GM19239 (cell line): ENCODE results near the gene PCNX2.

Source experiments
- DNase-seq: peaks from one replicate; pipeline ENCODE4 v3.0.0; 2011; ENCODE audit warnings: low spot score; ENCODE audit not compliant: insufficient read length
- FAIRE-seq: peaks from 2 replicates; lab custom pipeline; 2011; peaks lifted over from hg19 to GRCh38; lab: Jason Lieb, UNC

The PCNX2 gene

GRCh38 chr1:233261695-233262094, 33.8 kb downstream of the PCNX2 start:
- FAIRE-seq: no peak
- no peak for DNase-seq

- DNase-seq (peak; percentile 29), FAIRE-seq (peak; percentile 89)
Measured at GRCh38 chr1:233261206-233261605, 34.3 kb downstream of the PCNX2 start.

DNA sequence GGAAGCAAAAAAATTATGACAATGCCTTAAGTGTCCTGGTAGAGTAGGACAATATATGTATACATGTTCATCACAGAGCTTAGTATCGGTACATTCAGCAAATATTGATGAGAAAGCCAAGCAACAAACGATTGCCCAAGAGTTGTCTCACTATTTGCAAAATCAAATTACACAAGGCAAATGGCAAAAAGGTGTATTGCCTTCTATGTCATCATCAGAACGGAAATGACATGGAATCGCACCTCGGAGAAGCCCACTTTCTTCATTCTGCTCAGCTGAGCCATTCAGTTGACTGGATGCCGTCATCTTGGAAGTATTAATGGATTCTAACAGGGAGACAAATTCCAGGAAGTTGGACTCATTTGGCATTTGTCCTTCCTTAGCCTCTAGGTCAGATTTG, 37.7 kb downstream of the PCNX2 start:
- FAIRE-seq (no peak), DNase-seq (no peak)

DNA sequence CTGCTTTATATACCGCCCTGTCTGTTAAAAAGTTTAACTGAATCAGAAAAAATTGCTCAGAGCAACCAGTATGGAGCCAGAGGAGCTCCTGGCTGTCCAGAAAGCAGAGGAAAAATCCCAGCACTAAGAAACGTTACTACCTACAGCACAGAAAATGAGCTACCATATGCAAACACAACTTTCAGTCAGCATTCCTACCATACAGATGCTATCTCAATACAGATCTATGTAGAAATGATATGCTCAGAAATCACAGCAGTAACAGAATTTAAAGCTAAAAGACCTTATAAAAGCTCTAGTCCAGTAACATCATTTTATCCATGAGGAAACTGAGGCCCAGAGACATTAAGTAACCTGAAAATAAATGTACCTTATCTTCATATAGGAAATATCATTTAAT, 38.7 kb downstream of the PCNX2 start:
- FAIRE-seq (no peak), DNase-seq (no peak)

GRCh38 chr1:233256191-233256590, 39.3 kb downstream of the PCNX2 start:
- no peak for DNase-seq
- FAIRE-seq: no peak

GRCh38 chr1:233255145-233255544, 40.4 kb downstream of the PCNX2 start:
- DNase-seq (no peak), FAIRE-seq (no peak)

GRCh38 chr1:233253832-233254331, 41.6 kb downstream of the PCNX2 start:
- DNase-seq (no peak), FAIRE-seq (no peak)

GRCh38 chr1:233253231-233253831, 42.2 kb downstream of the PCNX2 start:
- DNase-seq (no peak), FAIRE-seq (no peak)

- no peak for FAIRE-seq
Measured at GRCh38 chr1:233252441-233252840, 43.1 kb downstream of the PCNX2 start.

GRCh38 chr1:233251201-233251720, 44.3 kb downstream of the PCNX2 start:
- no peak for FAIRE-seq
- no peak for DNase-seq

More at GRCh38 chr1:233252441-233252840, 43.1 kb downstream of the PCNX2 start:
- DNase-seq: no peak

GRCh38 chr1:233248014-233248413, 47.5 kb downstream of the PCNX2 start:
- FAIRE-seq: no peak

GRCh38 chr1:233246965-233247364, 48.6 kb downstream of the PCNX2 start:
- DNase-seq: no peak
- FAIRE-seq: no peak

More at GRCh38 chr1:233248014-233248413, 47.5 kb downstream of the PCNX2 start:
- no peak for DNase-seq

DNA sequence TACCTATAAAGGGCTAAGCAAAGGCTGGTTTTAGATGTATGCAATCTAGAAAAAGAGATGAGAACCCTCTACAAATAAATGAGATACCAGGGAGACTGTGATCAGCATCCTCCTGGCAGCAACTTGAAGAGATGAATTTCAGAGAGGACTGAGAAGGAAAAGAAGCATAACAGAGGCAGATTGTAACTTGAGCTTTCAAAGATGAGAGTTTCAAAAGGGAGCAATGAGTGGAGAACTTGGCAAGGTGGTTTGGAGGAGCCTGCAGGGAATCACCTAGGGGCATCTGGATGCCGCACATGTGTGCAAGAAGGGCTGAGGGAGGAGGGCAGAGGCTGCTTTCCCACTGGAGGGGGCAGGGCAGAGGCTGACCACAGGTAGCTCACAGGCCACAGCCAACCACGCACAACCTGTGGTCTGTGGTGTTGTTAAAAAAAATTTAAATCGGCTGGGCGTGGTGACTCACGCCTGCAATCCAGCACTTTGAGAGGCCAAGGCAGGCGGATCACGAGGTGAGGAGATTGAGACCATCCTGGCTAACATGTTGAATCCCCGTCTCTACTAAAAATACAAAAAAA, 50.2 kb downstream of the PCNX2 start:
- DNase-seq (no peak), FAIRE-seq (no peak)

DNA sequence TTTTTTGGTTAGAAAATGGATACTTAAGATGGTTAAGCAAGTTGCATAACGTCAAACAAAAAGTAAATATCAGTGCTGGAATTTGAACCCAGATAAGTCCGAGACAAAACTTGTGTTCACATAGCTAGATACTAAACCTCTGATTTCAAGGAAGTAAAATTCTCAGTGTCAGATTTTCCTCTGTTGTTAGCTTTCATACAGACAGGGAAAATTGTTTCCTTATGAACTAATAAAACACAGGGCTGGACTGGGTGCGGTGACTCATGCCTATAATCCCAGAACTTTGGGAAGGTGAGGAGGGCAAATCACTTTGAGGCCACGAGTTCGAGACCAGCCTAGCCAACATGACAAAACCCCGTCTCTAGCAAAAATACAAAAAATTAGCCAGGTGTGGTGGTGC, 51.3 kb downstream of the PCNX2 start:
- DNase-seq (no peak), FAIRE-seq (no peak)

- FAIRE-seq (no peak), DNase-seq (no peak)
Measured at GRCh38 chr1:233242827-233243483, 52.6 kb downstream of the PCNX2 start.

GRCh38 chr1:233241759-233242158, 53.8 kb downstream of the PCNX2 start:
- FAIRE-seq: no peak
- no peak for DNase-seq

GRCh38 chr1:233240829-233241682, 54.5 kb downstream of the PCNX2 start:
- DNase-seq (no peak), FAIRE-seq (peak; percentile 18)

DNA sequence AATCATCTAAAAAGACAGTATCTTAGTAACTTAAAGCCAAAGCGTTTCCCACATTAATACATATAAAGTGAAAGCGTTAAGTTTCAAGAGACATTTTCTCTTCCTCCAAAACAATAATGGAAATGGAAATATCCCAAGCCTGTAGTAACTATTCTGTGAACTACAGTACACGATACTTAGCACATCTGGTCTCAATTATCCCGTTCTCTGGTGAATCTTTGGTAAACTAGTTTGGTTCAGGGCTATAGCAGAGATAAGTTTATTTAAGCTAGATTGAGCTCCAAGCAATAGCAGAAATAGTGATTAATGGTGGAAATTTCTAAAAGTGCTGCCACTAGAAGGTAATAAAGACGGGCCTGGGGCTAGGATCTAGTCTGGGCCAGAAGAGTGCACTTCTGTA, 55.2 kb downstream of the PCNX2 start:
- DNase-seq: no peak

DNA sequence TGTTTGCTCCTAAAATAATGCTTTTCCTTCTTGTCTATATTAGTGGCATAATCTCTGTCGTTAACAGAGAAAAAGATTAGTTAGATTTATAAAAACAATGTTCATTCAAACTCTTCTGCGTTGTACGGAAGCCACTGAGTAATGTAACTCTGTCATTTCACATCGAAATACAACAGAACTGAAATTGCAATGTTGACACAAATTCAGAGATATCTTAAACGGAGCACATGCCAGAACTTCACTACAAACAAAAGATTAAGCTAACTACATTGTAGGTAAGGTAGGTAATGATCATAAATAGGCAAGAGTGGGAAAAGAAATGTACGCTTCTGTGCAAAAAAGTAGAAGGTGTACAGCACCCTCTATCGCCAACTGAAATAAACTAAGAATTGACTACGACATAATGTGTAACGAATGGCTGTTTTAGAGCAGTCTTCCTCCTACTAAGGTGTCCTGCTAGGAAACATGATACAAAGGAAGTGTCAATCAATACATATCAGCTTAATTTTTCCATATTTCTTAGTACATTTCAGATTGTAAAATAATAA, 56.6 kb downstream of the PCNX2 start:
- FAIRE-seq (no peak), DNase-seq (no peak)

More for the DNA sequence above, 55.2 kb downstream of the PCNX2 start:
- FAIRE-seq: no peak

GRCh38 chr1:233237647-233238046, 57.9 kb downstream of the PCNX2 start:
- no peak for FAIRE-seq

More at GRCh38 chr1:233237647-233238046, 57.9 kb downstream of the PCNX2 start:
- DNase-seq: no peak
